HT-29 (cell line): ENCODE measurements around the gene SLC6A8. TPM values are rescaled to one million over a fixed set of nuclear protein-coding genes. Genes with fewer than 3 reads are reported as not detected.

Source experiments
- small RNA-seq: library from RNA; depleted of rRNA; stranded (forward); fragments of <200 nt; gene quantifications from one replicate; pipeline ENCODE3, GENCODE V24; 2014
- total RNA-seq: library from RNA; depleted of rRNA; stranded (reverse); fragments of >200 nt; shearing (Covaris generic); gene quantifications from 2 replicates; pipeline ENCODE4 v1.2.3, GENCODE V29; 2014; rRNA removed

SLC6A8 gene
- total RNA-seq, 1 experiment from 2014 or later: 127 TPM

Small RNAs within 50 kb of the gene (small RNA-seq; reads per million reads assigned to genes)
- gene RN7SL687P: not detected

Other genes with a start within 250 kb of the SLC6A8 start
- gene TREX2, start 241.9 kb upstream of the SLC6A8 start, total RNA-seq: 7.3 and 9.8 TPM in 2 replicates
- 75.1 and 85.6 TPM in 2 replicates for gene HAUS7, start 217.3 kb upstream of the SLC6A8 start, total RNA-seq
- gene BGN, start 192.9 kb upstream of the SLC6A8 start, total RNA-seq: 14.0 and 23.2 TPM in 2 replicates
- gene ATP2B3, start 170.3 kb upstream of the SLC6A8 start, total RNA-seq: not detected in 2 replicates
- 107 and 122 TPM in 2 replicates for gene CCNQ, start 88.8 kb upstream of the SLC6A8 start, total RNA-seq
- not detected in 2 replicates for gene DUSP9, start 40.7 kb upstream of the SLC6A8 start, total RNA-seq
- gene PNCK, start 14.1 kb upstream of the SLC6A8 start, total RNA-seq: 0.99 and 1.1 TPM in 2 replicates
- 387 and 409 TPM in 2 replicates for gene BCAP31, start 36.5 kb downstream of the SLC6A8 start, total RNA-seq
- 28.2 and 31.6 TPM in 2 replicates for gene ABCD1, start 36.9 kb downstream of the SLC6A8 start, total RNA-seq
- gene PLXNB3, start 76.3 kb downstream of the SLC6A8 start, total RNA-seq: 7.0 and 10.3 TPM in 2 replicates
- gene SRPK3, start 93.1 kb downstream of the SLC6A8 start, total RNA-seq: 1.1 and 5.6 TPM in 2 replicates
- gene IDH3G, start 106.4 kb downstream of the SLC6A8 start, total RNA-seq: 173 and 197 TPM in 2 replicates
- 496 and 561 TPM in 2 replicates for gene SSR4, start 106.7 kb downstream of the SLC6A8 start, total RNA-seq
- 0.33 TPM in 1 of 2 replicates, not detected in the other for gene PDZD4, start 142.6 kb downstream of the SLC6A8 start, total RNA-seq
- not detected in 2 replicates for gene L1CAM, start 198.2 kb downstream of the SLC6A8 start, total RNA-seq
- gene AVPR2, start 216.7 kb downstream of the SLC6A8 start, total RNA-seq: not detected in 2 replicates
- gene ARHGAP4, start 238.3 kb downstream of the SLC6A8 start, total RNA-seq: 3.4 and 6.5 TPM in 2 replicates
- 304 and 321 TPM in 2 replicates for gene NAA10, start 247.1 kb downstream of the SLC6A8 start, total RNA-seq